ENCODE data around the gene CGB3. TPM values are rescaled to one million over a fixed set of nuclear protein-coding genes. Genes with fewer than 3 reads are reported as not detected.
"Not testable (repeated sequence)": the region's sequence is repeated elsewhere in the genome, so short reads cannot be mapped to it uniquely, and the experiment has no call there.

The CGB3 gene
- not detected for total RNA-seq

GRCh38 chr19:49024233-49024632 lies at the start of gene CGB3:
Gene CGB3 (minus strand): TSS chr19:49024333. CDS start chr19:49023971, 362 bp downstream.
- H3K27ac ChIP-seq; H3K4me3 ChIP-seq; H3K9me3 ChIP-seq; H3K4me1 ChIP-seq; H3K36me3 ChIP-seq; DNase-seq (ENCODE audit: low spot score in 2 of 2): not testable (repeated sequence)
- peaks cover 0 to 31% of the 10 kb centered on the region in 2 donors for H3K27me3 ChIP-seq
- WGBS, 2 donors: 54 to 100% methylated on average over 1 to 9 of the region's 15 CpGs

GRCh38 chr19:49071860-49072547 lies 47.9 kb upstream of the CGB3 start:
- H3K4me3 ChIP-seq: no peak overlapping the region
- DNase-seq (ENCODE audit: low spot score in 2 of 2): no peak
- H3K27ac ChIP-seq: no peak overlapping the region
- peaks cover 0 to 6% (median 0%) of the 10 kb centered on the region in 4 donors for H3K9me3 ChIP-seq
- 5 to 7% methylated on average over 21 to 74 of the region's 93 CpGs for WGBS, 2 donors
- H3K36me3 ChIP-seq: no peaks in the 10 kb centered on the region
- TF ChIP-seq CTCF (IDR thresholded peaks at IDR 0.05) (no peak), EP300 (IDR thresholded peaks at IDR 0.05) (no peak), POLR2A (IDR thresholded peaks at IDR 0.05) (no peak)
- peaks cover 4 to 73% of the 10 kb centered on the region in 2 donors for H3K27me3 ChIP-seq
- H3K4me1 ChIP-seq: peaks cover 0 to 7% (median 0%) of the 10 kb centered on the region in 4 donors

GRCh38 chr19:49070416-49070815 lies 46.3 kb upstream of the CGB3 start:
- WGBS, 2 donors: 92 to 94% methylated on average over 21 of the region's 21 CpGs
- peaks cover 4 to 87% of the 10 kb centered on the region in 2 donors for H3K27me3 ChIP-seq
- H3K9me3 ChIP-seq: peaks cover 0 to 6% (median 0%) of the 10 kb centered on the region in 4 donors
- H3K36me3 ChIP-seq: no peaks in the 10 kb centered on the region
- no peak overlapping the region for H3K27ac ChIP-seq
- DNase-seq (ENCODE audit: low spot score in 2 of 2): no peak
- no peak overlapping the region for H3K4me3 ChIP-seq
- H3K4me1 ChIP-seq: peaks cover 0 to 7% (median 0%) of the 10 kb centered on the region in 4 donors
- no peak for TF ChIP-seq POLR2A (IDR thresholded peaks at IDR 0.05)
- no peak for TF ChIP-seq EP300 (IDR thresholded peaks at IDR 0.05)
- no peak for TF ChIP-seq CTCF (IDR thresholded peaks at IDR 0.05)

DNA sequence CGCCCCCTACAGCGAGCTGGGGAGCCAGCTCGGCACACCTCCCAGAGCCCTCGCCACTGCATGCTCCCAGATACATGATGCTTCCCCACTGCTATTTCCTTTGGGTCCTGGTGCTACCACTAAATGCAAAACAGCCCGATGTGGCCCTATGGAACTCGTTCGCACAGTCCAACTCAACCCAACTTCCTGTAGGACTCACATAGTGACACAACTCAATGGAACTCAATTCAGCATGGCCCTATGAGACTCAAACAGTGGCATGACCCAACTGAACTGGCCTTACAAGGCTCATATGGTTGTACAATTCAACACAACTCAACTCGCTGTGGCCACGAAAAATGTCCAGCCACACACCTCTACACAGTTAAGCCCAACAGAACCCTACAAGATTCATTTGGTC lies 44.9 kb upstream of the CGB3 start:
- no peak overlapping the region for H3K27ac ChIP-seq
- no peaks in the 10 kb centered on the region for H3K36me3 ChIP-seq
- peaks cover 6 to 95% of the 10 kb centered on the region in 2 donors for H3K27me3 ChIP-seq
- DNase-seq (ENCODE audit: low spot score in 2 of 2): no peak
- 88 to 95% methylated on average over 9 of the region's 9 CpGs for WGBS, 2 donors
- peaks cover 0 to 6% (median 0%) of the 10 kb centered on the region in 4 donors for H3K9me3 ChIP-seq
- no peak overlapping the region for H3K4me3 ChIP-seq
- peaks cover 0 to 18% (median 6%) of the 10 kb centered on the region in 4 donors for H3K4me1 ChIP-seq
- TF ChIP-seq CTCF (IDR thresholded peaks at IDR 0.05) (no peak), EP300 (IDR thresholded peaks at IDR 0.05) (no peak), POLR2A (IDR thresholded peaks at IDR 0.05) (no peak)

GRCh38 chr19:49067554-49067953 lies 43.4 kb upstream of the CGB3 start:
- Histone ChIP-seq H3K27me3 (peaks cover 6 to 96% of the 10 kb centered on the region in 2 donors), H3K4me3 (no peak overlapping the region), H3K9me3 (peaks cover 0 to 6% (median 0%) of the 10 kb centered on the region in 4 donors), H3K27ac (no peak overlapping the region), H3K4me1 (peaks cover 0 to 18% (median 6%) of the 10 kb centered on the region in 4 donors), H3K36me3 (no peaks in the 10 kb centered on the region)
- TF ChIP-seq CTCF (IDR thresholded peaks at IDR 0.05) (no peak), EP300 (IDR thresholded peaks at IDR 0.05) (no peak), POLR2A (IDR thresholded peaks at IDR 0.05) (no peak)
- 48 to 58% methylated on average over 3 of the region's 3 CpGs for WGBS, 2 donors
- no peak for DNase-seq (ENCODE audit: low spot score in 2 of 2)

Data from tibial nerve (tissue), 4 donors.